Thyroid gland (tissue), 4 donors: ENCODE data around the gene EME1.
"Not testable (repeated sequence)": the region's sequence is repeated elsewhere in the genome, so short reads cannot be mapped to it uniquely, and the experiment has no call there.

Experiments used
- CTCF ChIP-seq, 6 experiments: fragments of 200-600 bp in 3 of 6; fragments of 450-650 bp in 3 of 6; sonication (generic) in 3 of 6; IDR thresholded peaks; one replicate each; pipeline ENCODE4 v1.5.1; 2016 to 2019; ENCODE audit warnings: antibody characterized with exemption in 6 of 6, mild to moderate bottlenecking in 2 of 6, inconsistent platforms in 1 of 6, moderate library complexity in 1 of 6
- POLR2A ChIP-seq, 2 donors: fragments of 450-650 bp; IDR thresholded peaks; one replicate each; pipeline ENCODE4 v1.6.1; 2017; ENCODE audit warnings: antibody characterized with exemption in 2 of 2, mild to moderate bottlenecking in 2 of 2, moderate library complexity in 1 of 2

GRCh38 chr17:50398672-50399071 is 25.6 kb downstream of the EME1 start:
- not testable (repeated sequence) for TF ChIP-seq POLR2A, CTCF (IDR thresholded peaks at IDR 0.05)
